IPS DF 4.7 (cell line): ENCODE measurements around the gene ALK.

ENCODE experiments used
- DNase-seq: peaks from one replicate; pipeline ENCODE4 v3.0.0-alpha.2; 2013; ENCODE audit warnings: low spot score; ENCODE audit errors: extremely low read depth

The ALK gene

GRCh38 chr2:29660201-29660600, 261.2 kb downstream of the ALK start:
- no peak for DNase-seq

GRCh38 chr2:29659178-29659577, 262.2 kb downstream of the ALK start:
- no peak for DNase-seq

- DNase-seq = no peak
Observed at GRCh38 chr2:29657674-29658073, 263.7 kb downstream of the ALK start.

GRCh38 chr2:29655391-29656086, 265.8 kb downstream of the ALK start:
- DNase-seq = no peak

GRCh38 chr2:29650631-29651097, 270.7 kb downstream of the ALK start:
- DNase-seq = no peak

- no peak for DNase-seq
Observed at GRCh38 chr2:29644949-29645348, 276.4 kb downstream of the ALK start.

- no peak for DNase-seq
Observed at GRCh38 chr2:29643196-29643595, 278.2 kb downstream of the ALK start.

GRCh38 chr2:29640360-29640759, 281.0 kb downstream of the ALK start:
- no peak for DNase-seq

GRCh38 chr2:29638641-29639040, 282.7 kb downstream of the ALK start:
- no peak for DNase-seq

GRCh38 chr2:29634916-29635315, 286.5 kb downstream of the ALK start:
- DNase-seq = no peak

- no peak for DNase-seq
Observed at GRCh38 chr2:29632018-29632417, 289.4 kb downstream of the ALK start.

GRCh38 chr2:29629495-29629894, 291.9 kb downstream of the ALK start:
- DNase-seq = no peak

GRCh38 chr2:29628862-29629261, 292.5 kb downstream of the ALK start:
- no peak for DNase-seq

- DNase-seq = no peak
Observed at GRCh38 chr2:29628108-29628745, 293.2 kb downstream of the ALK start.

GRCh38 chr2:29627279-29627711, 294.1 kb downstream of the ALK start:
- DNase-seq = no peak

- DNase-seq = no peak
Observed at GRCh38 chr2:29620890-29621289, 300.5 kb downstream of the ALK start.

- DNase-seq = no peak
Observed at GRCh38 chr2:29619689-29620088, 301.7 kb downstream of the ALK start.

- no peak for DNase-seq
Observed at GRCh38 chr2:29618024-29618423, 303.4 kb downstream of the ALK start.

- DNase-seq = no peak
Observed at GRCh38 chr2:29617351-29617750, 304.0 kb downstream of the ALK start.

- no peak for DNase-seq
Observed at GRCh38 chr2:29616569-29616968, 304.8 kb downstream of the ALK start.

GRCh38 chr2:29615841-29616240, 305.5 kb downstream of the ALK start:
- DNase-seq = no peak

- DNase-seq = no peak
Observed at GRCh38 chr2:29615183-29615582, 306.2 kb downstream of the ALK start.

- no peak for DNase-seq
Observed at GRCh38 chr2:29614295-29614830, 307.0 kb downstream of the ALK start.
